Stimulated activated CD4-positive, alpha-beta T cell treated with anti-CD3 and anti-CD28 coated beads, TNF-alpha, amount 100 ng/mL, for 24 hours (primary cell): ENCODE measurements around the gene RELA.
A peak's percentile ranks its signal among the peaks of the same experiment; 100 is the strongest.

Experiments
- DNase-seq, 3 experiments: peaks; one replicate each; pipeline ENCODE4 v3.0.0-alpha.2; 2020; ENCODE audit warnings: low read depth in 3 of 3

RELA gene

GRCh38 chr11:65633390-65634108 lies 29.2 kb downstream of the RELA start:
- DNase-seq, result no peak

GRCh38 chr11:65630215-65630614 lies 32.5 kb downstream of the RELA start:
- DNase-seq, result no peak

GRCh38 chr11:65629579-65629978 lies 33.1 kb downstream of the RELA start:
- DNase-seq, result no peak

- no peak for DNase-seq
Measured at GRCh38 chr11:65627202-65627601, 35.5 kb downstream of the RELA start.

GRCh38 chr11:65625628-65626342 lies 36.9 kb downstream of the RELA start:
- DNase-seq, result no peak

GRCh38 chr11:65624931-65625627 lies 37.6 kb downstream of the RELA start:
- no peak for DNase-seq

- no peak for DNase-seq
Measured at GRCh38 chr11:65623852-65624616, 38.7 kb downstream of the RELA start.

- DNase-seq, result no peak
Measured at GRCh38 chr11:65623177-65623576, 39.5 kb downstream of the RELA start.

GRCh38 chr11:65622011-65622410 lies 40.7 kb downstream of the RELA start:
- DNase-seq, result no peak

GRCh38 chr11:65621460-65621859 lies 41.3 kb downstream of the RELA start:
- no peak for DNase-seq

- no peak for DNase-seq
Measured at GRCh38 chr11:65620666-65621065, 42.0 kb downstream of the RELA start.

- DNase-seq, result no peak
Measured at GRCh38 chr11:65619281-65619928, 43.3 kb downstream of the RELA start.

GRCh38 chr11:65618763-65619162 lies 44.0 kb downstream of the RELA start:
- no peak for DNase-seq

- DNase-seq, result no peak
Measured at GRCh38 chr11:65617990-65618751, 44.5 kb downstream of the RELA start.

- no peak for DNase-seq
Measured at GRCh38 chr11:65617136-65617850, 45.4 kb downstream of the RELA start.

GRCh38 chr11:65616575-65617001 lies 46.1 kb downstream of the RELA start:
- DNase-seq, result no peak

- peak in 1 of 3 experiments; percentile 60 for DNase-seq
Measured at GRCh38 chr11:65615950-65616574, 46.7 kb downstream of the RELA start.

- DNase-seq, result peak; percentile 99 to 100 (median 100)
Measured at GRCh38 chr11:65615229-65615949, 47.3 kb downstream of the RELA start, which contains the start of gene PCNX3. PCNX3 (plus strand) TSS chr11:65615776; CDS start chr11:65616312, 536 bp downstream.
